Keratinocyte (primary cell): ENCODE measurements around the gene MTMR10. TPM values are rescaled to one million over a fixed set of nuclear protein-coding genes. Genes with fewer than 3 reads are reported as not detected.

ENCODE experiments used
- DNase-seq: peaks from one replicate; pipeline ENCODE4 v3.0.0-alpha.2; 2011; ENCODE audit warnings: low read depth, missing footprints, low spot score
- FAIRE-seq: peaks from 2 replicates; lab custom pipeline; 2011; peaks lifted over from hg19 to GRCh38; lab: Jason Lieb, UNC
- H2AFZ ChIP-seq: 2 replicates; pipeline ENCODE4 v1.6.0; 2012; ENCODE audit warnings: low read length, control low read depth, inconsistent platforms; ENCODE audit not compliant: control insufficient read depth
- H3K27ac ChIP-seq: 2 replicates; pipeline ENCODE4 v1.5.1; 2011; ENCODE audit warnings: low read length; ENCODE audit not compliant: control insufficient read depth, insufficient read depth
- H3K27me3 ChIP-seq: 3 replicates; pipeline ENCODE4 v1.6.0; 2011; ENCODE audit warnings: low read length; ENCODE audit not compliant: control insufficient read depth, insufficient read depth; ENCODE audit errors: extremely low read depth
- H3K36me3 ChIP-seq, 2 experiments: 2 replicates in 1 of 2; 3 replicates in 1 of 2; pipeline ENCODE4 v1.5.1; 2011; ENCODE audit warnings: low read length in 2 of 2, mild to moderate bottlenecking in 1 of 2; ENCODE audit not compliant: control insufficient read depth in 2 of 2, insufficient read depth in 2 of 2; ENCODE audit errors: extremely low read depth in 1 of 2
- H3K4me1 ChIP-seq: 3 replicates; pipeline ENCODE4 v1.5.1; 2011; ENCODE audit warnings: low read length; ENCODE audit not compliant: control insufficient read depth, insufficient read depth; ENCODE audit errors: extremely low read depth
- H3K4me2 ChIP-seq: 3 replicates; pipeline ENCODE4 v1.6.0; 2011; ENCODE audit warnings: low read depth, low read length; ENCODE audit not compliant: control insufficient read depth, insufficient read depth; ENCODE audit errors: extremely low read depth
- H3K4me3 ChIP-seq, 3 experiments: fragments of 200-600 bp in 1 of 3; sonication (generic) in 1 of 3; 2 replicates in 2 of 3; 3 replicates in 1 of 3; pipeline ENCODE4 v1.5.1; 2011 to 2016; ENCODE audit warnings: low read length in 3 of 3, mild to moderate bottlenecking in 3 of 3, control low read depth in 2 of 3, inconsistent platforms in 1 of 3, low read depth in 1 of 3, mixed read lengths in 1 of 3, mixed run types in 1 of 3, moderate library complexity in 1 of 3; ENCODE audit not compliant: control insufficient read depth in 2 of 3, insufficient read depth in 2 of 3; ENCODE audit errors: extremely low read depth in 1 of 3
- H3K79me2 ChIP-seq: 2 replicates; pipeline ENCODE4 v1.6.0; 2012; ENCODE audit warnings: low read length; ENCODE audit not compliant: control insufficient read depth, insufficient read depth
- H3K9ac ChIP-seq: 3 replicates; pipeline ENCODE4 v1.6.0; 2011; ENCODE audit warnings: low read length; ENCODE audit not compliant: control insufficient read depth, insufficient read depth; ENCODE audit errors: extremely low read depth
- H3K9me1 ChIP-seq: 3 replicates; pipeline ENCODE4 v1.6.0; 2011; ENCODE audit warnings: low read length; ENCODE audit not compliant: control insufficient read depth, insufficient read depth; ENCODE audit errors: extremely low read depth
- H3K9me3 ChIP-seq: 2 replicates; pipeline ENCODE4 v1.5.1; 2012; ENCODE audit warnings: low read depth, low read length; ENCODE audit not compliant: control insufficient read depth
- H4K20me1 ChIP-seq: 3 replicates; pipeline ENCODE4 v1.6.0; 2011; ENCODE audit warnings: low read length; ENCODE audit not compliant: control insufficient read depth, insufficient read depth; ENCODE audit errors: extremely low read depth
- CTCF ChIP-seq, 3 experiments: IDR thresholded peaks in 1 of 3; conservative IDR thresholded peaks in 1 of 3; optimal IDR thresholded peaks in 1 of 3; 2 replicates in 2 of 3; 3 replicates in 1 of 3; pipeline versions ENCODE3 to v1.5.1; 2011; ENCODE audit warnings: low read length in 3 of 3, mild to moderate bottlenecking in 3 of 3, moderate library complexity in 2 of 3, control low read depth in 1 of 3, inconsistent platforms in 1 of 3; ENCODE audit not compliant: insufficient read depth in 2 of 3; ENCODE audit errors: extremely low read depth in 1 of 3
- EZH2 ChIP-seq: IDR thresholded peaks from one replicate; pipeline ENCODE4 v1.6.1; 2012; ENCODE audit warnings: inconsistent platforms, mild to moderate bottlenecking, low read length, moderate library complexity
- dilution Hi-C: fragments of 300-500 bp; cut with MboI; formaldehyde crosslinking; loops from one replicate; pipeline ENCODE4 v1.7.0; 2020; ENCODE audit warnings: low sequenced_read_pairs; ENCODE audit not compliant: extremely low pct_ligation_motif_present
- polyA plus RNA-seq, 5 experiments: library from polyadenylated mRNA; depleted of rRNA in 3 of 5; stranded (reverse) in 3 of 5; stranded (forward) in 1 of 5; unstranded in 1 of 5; fragments of >200 nt; gene quantifications; 1 replicate in 1 of 5; 2 replicates in 3 of 5; 3 replicates in 1 of 5; pipeline versions ENCODE4 v1.2.1 to v1.2.3, GENCODE V29; 2011 to 2012; ENCODE audit warnings: missing spikeins in 2 of 5, low read depth in 1 of 5, low replicate concordance in 1 of 5

MTMR10 gene
- polyA plus RNA-seq, 1 donor (not counting 4 experiments of a cell fraction or from before 2014, with no cell fraction given): 15.5 TPM

GRCh38 chr15:30963681-30964080 lies 27.7 kb downstream of the MTMR10 start:
- TF ChIP-seq CTCF (optimal IDR thresholded peaks at IDR 0.05 in 1 of 3, IDR thresholded peaks at IDR 0.05 in 1 of 3, conservative IDR thresholded peaks at IDR 0.05 in 1 of 3; ENCODE audit: extremely low read depth in 1 of 3, insufficient read depth in 2 of 3, low read length in 3 of 3) (no peak), EZH2 (no peak)
- dilution Hi-C loops: no loop called here
- Histone ChIP-seq H3K79me2 (no peaks in the 10 kb centered on the region), H3K27me3 (no peaks in the 10 kb centered on the region), H4K20me1 (no peaks in the 10 kb centered on the region), H3K4me1 (peaks cover 14% of the 10 kb centered on the region), H3K4me3 (no peak overlapping the region), H3K4me2 (no peak overlapping the region), H3K27ac (no peak overlapping the region), H3K9me3 (no peaks in the 10 kb centered on the region), H2AFZ (no peak overlapping the region), H3K9ac (no peak overlapping the region), H3K9me1 (no peaks in the 10 kb centered on the region), H3K36me3 (peaks cover 8 to 24% of the 10 kb centered on the region in 2 experiments)
- FAIRE-seq: no peak
- DNase-seq: no peak

GRCh38 chr15:30962659-30963058 lies 28.8 kb downstream of the MTMR10 start:
- Histone ChIP-seq H3K9me1 (no peaks in the 10 kb centered on the region), H3K79me2 (no peaks in the 10 kb centered on the region), H3K4me2 (no peak overlapping the region), H3K9ac (no peak overlapping the region), H3K9me3 (no peaks in the 10 kb centered on the region), H3K27me3 (no peaks in the 10 kb centered on the region), H3K4me3 (no peak overlapping the region), H2AFZ (no peak overlapping the region), H3K27ac (no peak overlapping the region), H4K20me1 (no peaks in the 10 kb centered on the region), H3K36me3 (peaks cover 10 to 34% of the 10 kb centered on the region in 2 experiments), H3K4me1 (peaks cover 14% of the 10 kb centered on the region)
- DNase-seq (no peak), FAIRE-seq (no peak)
- dilution Hi-C loops: no loop called here
- no peak for TF ChIP-seq CTCF (optimal IDR thresholded peaks at IDR 0.05 in 1 of 3, IDR thresholded peaks at IDR 0.05 in 1 of 3, conservative IDR thresholded peaks at IDR 0.05 in 1 of 3; ENCODE audit: extremely low read depth in 1 of 3, insufficient read depth in 2 of 3, low read length in 3 of 3)
- TF ChIP-seq EZH2: no peak
